Posterior cingulate gyrus (tissue), 11 donors: ENCODE results near the gene RAD51B.

Experiments
- DNase-seq, 10 donors: peaks; one replicate each; pipeline versions ENCODE4 v3.0.0 to v3.0.0-alpha.2; 2020 to 2021; ENCODE audit warnings: mixed read lengths in 3 of 10
- intact Hi-C: fragments of 100-400 bp; cut with DNase I; formaldehyde crosslinking; loops from one replicate; pipeline ENCODE4 v1.15.1; 2023

RAD51B gene

DNA sequence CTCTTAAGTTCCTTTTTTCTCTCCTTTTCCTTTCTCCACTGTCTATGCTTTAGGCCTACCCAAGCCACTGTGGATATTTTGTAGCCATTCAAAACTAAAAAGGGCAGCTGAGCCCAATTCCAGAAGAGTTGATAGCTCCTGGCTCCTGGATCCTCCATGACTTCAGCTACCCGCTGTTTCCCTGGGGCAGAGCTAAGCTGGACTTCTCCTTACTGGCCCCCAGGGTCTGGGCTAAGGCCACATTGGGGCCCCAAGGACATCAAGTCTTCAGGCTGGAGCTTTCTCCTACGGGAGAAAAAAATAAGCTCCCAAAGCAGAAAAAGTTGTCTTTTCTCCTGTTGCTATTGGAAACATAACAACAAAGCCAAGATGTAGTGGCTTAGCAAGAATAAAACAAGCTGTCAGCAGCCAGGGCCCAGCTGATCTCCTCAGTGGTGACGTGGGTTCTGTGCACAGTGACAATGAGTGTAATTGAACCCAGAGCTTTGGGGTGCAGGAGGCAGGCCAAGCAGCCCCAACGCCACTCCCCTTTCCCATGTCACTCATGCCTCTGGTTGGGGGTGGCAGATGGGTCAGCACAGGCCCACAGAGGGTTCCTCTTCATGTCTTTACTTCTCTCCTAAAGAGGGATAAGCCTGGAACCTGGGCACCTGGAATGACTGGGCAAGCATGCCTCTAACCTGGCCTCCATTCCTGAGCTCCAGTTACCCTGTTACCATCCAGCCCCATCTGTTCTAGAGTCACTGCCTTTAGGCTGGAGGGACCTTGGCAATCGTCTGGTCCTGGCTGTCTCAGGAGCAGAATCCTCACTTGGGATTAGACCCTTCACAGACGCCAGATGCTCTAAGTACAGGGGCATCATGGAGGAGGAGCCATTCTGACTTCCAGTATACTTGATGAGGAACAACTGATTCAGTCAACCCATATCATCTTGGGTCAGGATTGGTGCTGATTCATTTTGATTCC is 802.1 kb downstream of the RAD51B start:
- no peak for DNase-seq
- intact Hi-C loops: no loop called here

DNA sequence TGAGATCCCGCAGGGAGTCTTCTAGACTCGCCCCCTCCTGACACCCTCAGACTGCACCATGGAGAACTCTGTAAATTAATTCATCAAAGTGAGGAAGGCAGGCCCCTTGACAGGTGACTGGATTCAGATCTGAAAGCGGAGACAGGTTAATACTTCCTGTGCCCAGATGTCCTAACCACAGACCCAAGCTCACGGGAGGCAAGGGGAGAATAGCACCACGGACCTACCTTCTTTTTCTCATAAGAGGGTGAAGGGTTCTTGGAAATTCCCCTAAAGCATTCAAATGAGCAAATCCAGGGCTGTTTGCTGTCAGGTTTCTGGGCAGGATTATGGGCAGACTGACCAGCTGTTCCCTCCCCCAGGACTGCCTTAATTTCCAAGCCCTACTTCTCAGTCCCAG is 803.3 kb downstream of the RAD51B start:
- intact Hi-C loops: no loop called here

DNA sequence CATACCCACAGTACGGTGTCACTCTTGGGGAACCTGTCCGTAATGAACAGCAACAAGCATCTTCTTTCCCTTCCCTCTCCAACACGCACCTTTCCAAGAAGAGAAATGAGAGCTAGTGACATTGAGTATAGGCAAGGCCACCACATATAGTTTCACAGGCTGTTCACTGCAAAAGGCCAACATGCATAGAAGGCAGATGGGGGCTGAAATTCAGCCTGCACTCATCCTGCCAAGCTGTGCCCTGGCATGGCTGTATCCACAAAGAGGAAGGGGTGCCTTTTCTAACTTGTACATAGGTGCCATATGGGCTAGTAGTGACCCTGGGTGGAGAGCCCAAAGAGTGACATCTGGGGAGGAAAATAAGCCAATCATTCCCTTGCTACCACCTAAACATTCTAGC is 803.7 kb downstream of the RAD51B start:
- DNase-seq: no peak
- intact Hi-C loops: no loop called here

More for the DNA sequence above, 803.3 kb downstream of the RAD51B start:
- no peak for DNase-seq

DNA sequence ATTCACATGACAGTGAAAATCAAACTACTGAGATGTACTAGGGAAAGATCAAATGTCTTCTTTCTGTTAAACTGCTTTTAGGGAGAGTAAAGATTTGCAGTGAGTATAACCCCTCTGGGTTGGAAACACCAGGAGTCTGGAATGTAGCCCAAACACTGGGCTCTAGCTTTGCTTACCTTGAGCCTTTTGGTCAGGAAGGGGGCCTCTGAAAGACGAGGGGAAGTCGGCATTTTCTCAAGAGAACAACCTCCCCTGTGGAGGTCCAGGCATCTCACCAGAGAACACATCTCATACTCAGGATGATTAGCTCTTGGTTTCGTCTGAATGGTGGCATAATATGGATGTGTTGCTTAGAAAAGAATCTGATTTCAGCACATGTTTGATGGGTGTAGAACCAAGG is 804.2 kb downstream of the RAD51B start:
- intact Hi-C loops: no loop called here
- no peak for DNase-seq

DNA sequence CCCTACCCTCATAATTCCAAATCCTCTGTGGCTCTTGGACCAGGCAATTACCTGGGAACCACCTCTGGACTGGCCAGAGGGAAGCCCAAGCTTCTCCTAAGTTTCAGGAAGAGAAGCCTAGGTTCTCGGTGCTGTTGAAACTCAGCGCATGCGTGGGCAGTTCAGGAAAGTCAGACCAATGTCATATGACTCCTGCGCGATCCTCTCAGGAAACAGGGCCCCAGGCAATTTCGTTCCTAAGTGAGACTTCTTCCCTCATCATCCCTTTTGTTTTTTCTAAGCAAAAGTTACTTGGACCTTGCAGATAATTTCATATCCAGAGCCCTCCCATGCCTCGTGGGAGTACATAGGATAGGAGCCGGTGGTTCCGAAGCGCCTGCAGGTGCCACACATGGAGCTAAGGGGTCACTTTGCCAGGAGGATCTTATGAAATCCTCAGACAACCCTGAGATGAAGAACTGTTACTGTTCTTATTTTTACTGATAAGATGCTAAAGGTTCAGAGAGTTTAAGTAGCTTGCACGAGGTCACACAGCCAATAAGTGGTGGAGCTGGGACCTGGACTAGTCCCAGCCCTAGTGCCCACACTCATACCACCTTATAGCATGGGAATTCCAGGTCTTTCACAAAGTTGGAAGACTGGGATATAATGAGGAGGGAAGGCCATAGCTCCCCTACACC is 805.1 kb downstream of the RAD51B start:
- intact Hi-C loops: no loop called here
- no peak for DNase-seq

DNA sequence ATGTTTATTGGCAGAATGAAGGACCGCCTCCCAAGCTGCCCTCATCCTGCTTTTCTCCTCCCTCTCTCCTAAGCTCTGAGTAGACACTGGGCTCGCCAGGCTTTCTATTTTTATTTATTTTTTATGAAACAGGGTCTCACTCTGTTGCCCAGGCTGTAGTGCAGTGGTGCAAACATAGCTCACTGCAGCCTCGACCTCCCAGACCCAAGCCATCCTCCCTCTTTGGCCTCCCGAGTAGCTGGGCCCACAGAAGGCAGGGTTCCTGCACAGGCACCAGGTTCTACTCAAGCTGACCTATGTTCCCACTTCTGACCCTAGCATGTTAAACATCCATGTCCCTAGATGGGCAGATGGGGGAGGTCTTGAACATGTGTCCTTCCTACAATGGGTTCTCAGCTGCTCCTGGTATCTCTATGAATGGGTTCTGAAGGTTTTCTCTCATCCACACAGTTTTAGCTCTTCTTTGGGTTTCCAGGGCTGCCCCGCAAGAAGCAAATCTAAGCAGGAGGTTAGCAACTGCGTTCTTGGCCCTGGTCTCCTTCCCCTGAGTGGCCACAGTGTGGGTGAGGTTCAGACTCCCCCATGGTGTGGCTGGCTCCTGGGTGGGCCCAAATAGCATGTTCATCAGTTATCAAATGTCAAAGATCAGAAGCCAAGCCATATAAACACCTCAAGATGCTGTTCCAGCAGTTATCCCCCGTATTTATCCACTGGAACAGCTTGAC is 805.9 kb downstream of the RAD51B start:
- DNase-seq: no peak

DNA sequence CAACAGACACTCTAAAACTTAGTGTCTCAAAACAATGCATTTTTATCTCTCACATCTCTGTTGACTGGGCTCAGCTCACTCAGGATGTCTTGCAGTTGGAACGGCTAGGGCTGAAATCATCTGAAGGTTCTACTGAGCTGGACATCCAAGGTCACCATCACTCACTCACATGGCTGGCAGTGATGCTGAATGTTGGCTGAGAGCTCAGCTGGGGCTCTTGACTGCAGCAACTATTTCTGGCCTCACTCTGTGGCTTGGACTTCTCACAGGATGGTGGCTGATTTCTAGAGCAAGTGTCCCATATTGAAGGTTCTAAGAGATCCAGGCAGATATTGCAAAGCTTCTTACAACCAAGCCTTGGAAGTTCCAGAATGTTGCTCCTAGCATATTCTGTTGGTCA is 806.8 kb downstream of the RAD51B start:
- no peak for DNase-seq

More for the DNA sequence above, 805.9 kb downstream of the RAD51B start:
- intact Hi-C loops: no loop called here

DNA sequence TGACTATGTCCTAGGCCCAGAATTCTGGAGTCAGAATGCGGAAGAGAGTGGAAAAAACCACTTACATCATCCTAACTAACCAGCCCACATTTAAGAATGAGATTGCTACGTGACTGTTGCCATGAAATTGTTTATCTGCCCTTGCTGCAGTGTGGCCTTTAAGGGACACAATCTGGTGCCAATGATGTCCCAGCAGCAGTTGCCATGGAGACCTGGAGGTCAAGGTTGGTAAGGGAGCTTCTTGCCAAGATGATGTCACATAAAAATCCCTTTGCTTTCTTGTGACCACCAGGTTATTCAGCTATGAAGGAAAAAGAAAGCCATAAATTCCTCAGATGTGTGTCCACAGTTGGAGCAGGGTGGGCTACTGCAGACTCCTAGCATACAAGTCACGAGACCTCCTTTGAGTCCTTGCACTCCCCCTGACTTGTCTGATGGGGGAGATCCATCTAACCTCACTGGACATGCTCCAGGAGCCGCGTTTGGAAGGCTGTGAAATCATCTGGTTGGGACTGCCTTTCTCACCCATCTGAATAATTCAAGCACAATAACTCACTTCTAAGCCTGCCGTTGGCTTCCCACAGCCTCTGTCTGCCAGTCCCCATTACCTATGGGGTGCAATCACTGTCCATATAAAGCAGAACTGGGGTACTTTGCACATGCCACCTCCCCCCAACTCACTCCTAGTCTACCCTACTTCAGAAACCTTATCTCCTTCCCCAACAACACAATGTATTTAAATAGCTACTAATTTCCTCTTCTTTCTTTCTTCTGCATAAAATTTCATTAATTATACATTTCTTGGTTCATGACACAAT is 807.7 kb downstream of the RAD51B start:
- no peak for DNase-seq
- intact Hi-C loops: no loop called here

More for the DNA sequence above, 806.8 kb downstream of the RAD51B start:
- intact Hi-C loops: no loop called here

DNA sequence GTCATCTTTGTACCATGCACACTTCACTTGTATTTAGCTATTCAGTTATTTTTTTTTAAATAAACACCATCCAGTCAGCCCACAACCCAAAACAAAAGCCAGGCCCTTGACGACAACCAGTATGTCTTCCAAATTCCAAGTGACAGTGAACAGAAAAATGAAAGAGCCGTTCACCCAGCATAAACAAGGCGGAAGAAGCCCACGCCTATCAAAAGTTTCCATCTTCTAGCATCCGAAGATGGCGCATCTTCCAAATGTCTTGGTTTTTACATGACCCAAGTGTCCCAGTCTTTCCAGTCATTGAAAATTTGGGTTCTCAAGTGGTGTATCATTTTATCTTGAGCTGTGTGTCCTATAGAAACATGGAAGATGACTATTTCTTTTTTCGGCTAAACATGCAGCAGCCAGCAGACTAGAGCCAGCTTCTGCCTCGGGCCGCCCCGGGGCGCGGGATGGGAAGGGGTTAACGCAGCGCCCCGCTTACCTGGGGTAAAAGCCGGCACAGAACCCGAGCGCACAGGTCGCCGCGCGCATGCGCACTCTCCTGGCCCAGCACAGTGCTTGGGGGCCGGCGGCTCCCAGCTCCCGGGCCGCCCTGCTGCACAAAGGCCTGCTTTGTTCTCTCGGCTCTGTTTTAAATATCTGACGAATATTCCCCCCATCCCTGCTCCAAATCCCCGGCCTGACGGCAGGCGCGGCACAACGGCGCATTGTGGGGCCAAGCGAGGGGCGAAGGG is 808.5 kb downstream of the RAD51B start:
- intact Hi-C loops: no loop called here
- peak; percentile 65 to 96 (median 72) for DNase-seq

DNA sequence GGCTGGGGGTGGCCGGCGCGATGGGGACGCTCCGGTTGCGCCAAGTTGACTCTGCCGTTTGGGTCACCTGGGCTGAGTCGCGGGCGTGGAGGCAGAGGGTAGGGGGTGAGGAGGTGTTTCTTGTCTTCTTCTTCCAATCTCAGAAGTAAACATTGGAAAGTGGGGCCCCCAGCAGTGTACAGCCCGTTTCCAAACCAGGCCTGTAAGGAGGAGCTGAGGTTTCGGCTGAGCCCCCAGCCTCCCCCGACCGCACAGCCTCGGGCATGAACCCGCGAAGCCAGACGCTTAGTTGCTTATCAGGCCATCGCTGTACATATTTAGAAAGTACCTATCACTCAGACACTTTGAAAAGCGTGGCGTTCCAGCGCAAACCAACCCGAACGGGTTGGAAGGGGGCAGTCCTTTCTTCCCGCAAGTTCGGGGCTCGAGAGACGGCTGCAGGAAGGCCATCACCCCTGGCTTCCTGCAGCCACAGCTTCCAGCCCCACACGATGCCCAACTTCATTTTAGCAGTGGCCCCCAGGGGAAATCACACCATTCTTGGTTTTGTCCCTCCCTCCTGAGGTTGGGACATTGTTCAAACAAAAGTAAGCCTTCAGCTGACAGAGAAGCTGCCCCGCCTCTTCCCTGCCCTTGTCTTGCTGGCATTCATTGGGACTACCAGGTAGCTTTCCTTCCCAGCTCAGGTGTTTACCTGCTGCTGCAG is 809.2 kb downstream of the RAD51B start:
- DNase-seq: no peak
- intact Hi-C loops: no loop called here

DNA sequence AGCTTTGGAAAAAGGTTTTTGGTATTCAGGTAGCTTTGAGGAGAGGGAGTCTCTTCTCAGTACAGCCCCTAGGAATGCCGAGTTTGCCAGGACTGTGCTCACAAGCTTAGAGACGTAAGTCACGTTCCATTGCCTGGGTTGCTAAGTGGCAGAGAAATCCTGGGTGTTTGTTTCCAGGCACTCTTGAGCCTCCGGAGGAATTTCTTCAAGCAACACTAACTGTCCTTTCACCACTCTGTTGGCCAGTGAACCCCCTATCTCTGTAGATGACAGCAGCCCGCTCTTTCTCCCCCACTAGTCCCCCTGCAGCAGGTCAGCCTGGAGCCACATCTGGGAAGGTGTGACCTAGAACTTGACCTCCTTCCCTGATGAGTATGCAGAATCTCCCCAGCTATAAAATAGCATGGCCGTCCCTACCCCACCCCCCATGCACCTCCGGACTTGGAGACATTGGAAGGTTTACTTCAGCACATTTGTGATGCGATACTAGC is 810.5 kb downstream of the RAD51B start:
- intact Hi-C loops: no loop called here
- no peak for DNase-seq

DNA sequence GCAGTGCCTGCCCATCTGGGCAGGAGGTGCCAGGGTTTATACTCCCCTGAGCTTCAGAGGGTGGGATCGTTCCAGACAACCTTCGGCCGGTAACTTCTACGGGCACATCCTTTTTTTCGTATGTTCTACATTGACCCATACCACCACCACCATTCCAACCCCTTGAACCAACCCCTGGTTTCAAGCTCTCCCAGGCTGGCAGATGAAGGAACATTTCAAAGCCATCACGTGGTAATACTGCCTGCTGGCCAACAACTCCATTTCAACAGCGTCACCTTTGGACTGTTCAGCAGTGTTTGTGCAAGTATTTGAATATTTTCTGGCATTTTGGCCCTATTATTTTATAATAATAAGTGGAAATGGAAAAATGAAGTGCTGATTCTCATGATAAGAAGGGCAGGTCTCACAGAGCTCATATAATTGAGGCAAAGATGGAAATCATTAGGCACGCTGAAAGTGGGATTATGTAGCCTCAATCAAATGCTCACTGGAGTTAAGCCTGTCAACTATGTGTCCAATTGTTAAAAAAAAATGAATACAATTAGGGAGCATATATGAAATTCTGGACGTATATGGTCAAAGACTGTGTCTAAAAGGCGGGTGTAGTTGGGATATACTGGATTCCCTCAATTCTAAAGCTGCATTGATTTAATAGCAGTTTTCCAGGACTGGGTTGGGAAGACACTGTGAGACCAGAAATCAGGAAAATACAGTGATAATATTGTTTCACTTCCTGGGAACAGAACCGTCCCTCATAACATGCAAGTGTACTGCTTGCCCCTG is 811.2 kb downstream of the RAD51B start:
- DNase-seq: no peak
- intact Hi-C loops: no loop called here

DNA sequence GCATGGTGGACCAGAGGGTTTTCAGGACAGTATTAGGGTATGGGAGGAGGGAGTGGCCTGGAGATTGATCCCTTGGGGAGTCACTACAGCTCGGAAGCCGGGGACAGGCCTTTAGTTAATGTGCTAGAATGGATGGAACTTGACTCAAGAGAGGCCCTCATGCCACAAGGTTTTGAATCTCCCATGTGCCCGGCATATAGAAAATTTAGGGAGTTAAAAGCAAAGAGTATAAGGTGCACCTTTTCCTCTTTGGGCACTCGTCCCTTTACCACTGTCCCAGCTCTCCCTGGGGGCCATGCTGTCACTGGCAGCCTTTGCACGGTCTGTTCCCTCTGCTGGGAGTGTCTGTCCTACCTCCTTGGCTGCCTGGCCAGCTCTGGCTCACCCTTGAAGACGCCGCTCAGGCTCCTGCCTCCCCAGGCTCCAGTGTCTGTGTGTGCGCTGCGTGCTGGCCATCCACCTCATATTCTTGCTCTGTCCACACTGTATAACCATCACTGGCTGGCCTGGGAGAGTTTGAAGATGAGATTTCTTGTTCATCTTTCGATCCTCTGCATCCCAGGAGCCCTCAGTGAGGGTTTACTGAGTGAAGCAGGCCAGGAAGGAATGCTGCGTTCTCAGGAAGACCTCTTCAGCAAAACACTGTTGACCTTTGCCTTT is 811.9 kb downstream of the RAD51B start:
- intact Hi-C loops: no loop called here
- no peak for DNase-seq

DNA sequence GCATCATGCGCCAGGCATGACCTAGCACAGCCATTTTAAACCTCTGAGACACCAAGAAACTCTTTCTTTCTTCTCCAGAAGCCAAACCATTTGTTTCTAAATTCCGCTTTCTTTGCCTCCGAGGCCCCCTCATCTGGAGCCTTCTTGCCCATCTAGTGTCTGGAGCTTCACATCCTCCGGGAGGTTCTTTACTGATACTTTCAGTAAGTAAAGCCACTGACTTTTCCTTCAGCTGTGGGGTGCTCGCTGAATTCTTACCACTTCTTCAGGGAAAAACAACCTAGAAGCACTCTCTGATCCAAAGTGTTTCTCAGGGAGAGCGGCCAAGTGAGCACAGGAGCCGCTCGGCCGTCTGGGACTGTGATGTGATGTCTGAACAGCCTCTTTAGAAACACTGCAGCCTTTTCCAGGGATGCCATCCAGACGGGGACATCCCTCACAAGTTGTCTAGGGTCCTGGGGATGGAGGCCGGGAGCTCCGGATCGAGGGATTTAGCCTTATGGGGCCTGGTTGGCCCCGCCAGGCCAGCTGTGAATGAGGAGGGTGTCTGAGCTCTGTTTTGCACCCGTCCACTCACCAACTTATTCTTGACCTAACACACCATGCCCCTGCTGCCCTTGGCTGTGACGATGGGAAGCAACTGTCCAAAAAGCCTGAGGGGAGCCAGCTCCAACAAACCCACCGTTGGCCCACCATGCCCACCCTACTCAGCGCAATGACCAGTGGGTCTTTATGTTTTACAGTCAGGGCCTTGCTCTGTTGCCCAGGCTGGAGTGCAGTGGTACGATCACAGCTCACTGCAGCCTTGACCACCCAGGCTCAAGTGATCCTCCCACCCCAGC is 812.7 kb downstream of the RAD51B start:
- DNase-seq: no peak
- intact Hi-C loops: no loop called here

DNA sequence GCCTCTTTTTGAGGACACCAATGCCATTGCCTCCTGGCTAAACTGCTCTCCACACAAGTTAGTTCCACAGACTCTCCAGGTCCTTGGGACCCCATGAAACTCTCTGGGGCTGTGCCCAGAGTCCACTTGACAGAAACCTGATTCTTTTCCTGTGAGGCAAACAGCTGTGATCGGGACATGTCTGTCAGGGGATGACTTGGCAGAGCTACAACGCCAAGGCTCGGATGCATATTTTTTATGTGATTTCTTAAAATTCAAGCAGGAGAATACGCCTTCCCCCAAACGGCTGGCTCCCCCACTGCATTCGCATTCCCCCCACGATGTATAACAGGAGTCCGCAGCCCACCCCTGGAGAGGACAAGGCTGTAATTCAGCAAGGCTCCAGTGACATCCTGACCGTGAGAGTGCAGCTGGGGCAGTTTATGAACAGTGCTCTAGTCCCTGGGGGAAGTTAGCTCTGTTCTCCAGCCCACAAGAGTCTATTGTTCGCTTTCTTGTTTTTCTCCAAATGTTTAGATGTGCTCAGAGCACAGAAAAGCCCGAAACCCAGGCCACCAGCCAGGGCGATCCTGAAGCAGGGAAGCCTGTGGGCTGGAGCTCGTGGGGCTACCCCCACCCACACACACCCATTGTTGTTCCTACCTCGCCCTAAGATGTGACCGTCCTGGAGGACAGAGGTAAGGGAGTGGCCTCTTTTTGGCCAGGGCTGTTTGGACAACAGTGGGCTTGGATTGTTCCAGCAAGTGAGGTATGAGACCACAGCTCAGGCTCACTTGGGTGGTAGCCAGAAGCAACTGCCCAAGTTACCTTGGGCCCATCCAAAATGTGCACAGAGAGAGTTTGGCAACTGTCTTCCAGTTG is 813.8 kb downstream of the RAD51B start:
- peak in 9 of 10 donors; percentile 45 to 94 (median 73) for DNase-seq
- intact Hi-C loops: no loop called here

DNA sequence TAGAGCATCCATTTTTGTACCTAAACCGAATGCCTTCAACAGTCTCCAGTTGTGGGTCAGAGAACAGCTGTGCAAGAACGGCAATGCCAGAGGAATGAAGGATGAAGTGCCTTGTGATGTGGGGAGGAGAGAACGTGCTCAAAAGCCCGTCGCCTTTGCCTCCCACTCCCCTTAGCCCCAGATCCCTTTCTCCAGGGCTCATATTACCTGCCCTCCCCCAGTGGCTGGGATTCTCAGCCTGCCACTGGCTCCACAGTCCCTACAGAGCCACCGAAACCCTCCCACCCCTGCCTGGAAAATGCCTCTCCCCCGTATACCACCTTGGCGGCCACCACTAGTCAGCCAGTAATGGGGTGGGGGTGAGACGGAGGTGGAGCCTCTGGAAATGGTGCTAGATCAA is 814.8 kb downstream of the RAD51B start:
- intact Hi-C loops: no loop called here
- no peak for DNase-seq
